Stimulated activated CD8-positive, alpha-beta memory T cell treated with anti-CD3 and anti-CD28 coated beads, Interleukin-12 subunit alpha, Interleukin-12 subunit beta, amount 100 ng/mL, for 4 hours (primary cell): ENCODE measurements around the gene SNX19.

Experiments
- DNase-seq: peaks from one replicate; pipeline ENCODE4 v3.0.0-alpha.2; 2020; ENCODE audit warnings: low read depth

The SNX19 gene

DNA sequence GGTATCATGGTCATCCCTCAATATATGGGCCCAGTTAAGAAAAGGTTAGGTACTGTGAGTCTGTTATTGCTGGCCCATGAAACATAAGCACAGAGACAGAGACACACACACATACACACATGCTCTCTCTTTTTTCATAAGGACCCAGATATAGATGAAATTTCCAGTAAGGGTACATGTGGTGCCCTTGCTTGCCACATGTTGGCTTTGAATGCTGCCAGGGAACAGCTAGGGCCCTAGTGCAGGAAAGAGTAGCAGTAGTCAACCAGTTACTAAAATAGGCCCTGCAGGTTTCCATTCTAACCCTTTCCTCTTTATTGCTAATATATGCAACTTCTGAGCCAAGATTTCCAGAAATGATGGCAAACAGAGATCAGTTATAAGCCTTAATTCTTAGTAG is 9.1 kb downstream of the SNX19 start:
- DNase-seq: no peak

DNA sequence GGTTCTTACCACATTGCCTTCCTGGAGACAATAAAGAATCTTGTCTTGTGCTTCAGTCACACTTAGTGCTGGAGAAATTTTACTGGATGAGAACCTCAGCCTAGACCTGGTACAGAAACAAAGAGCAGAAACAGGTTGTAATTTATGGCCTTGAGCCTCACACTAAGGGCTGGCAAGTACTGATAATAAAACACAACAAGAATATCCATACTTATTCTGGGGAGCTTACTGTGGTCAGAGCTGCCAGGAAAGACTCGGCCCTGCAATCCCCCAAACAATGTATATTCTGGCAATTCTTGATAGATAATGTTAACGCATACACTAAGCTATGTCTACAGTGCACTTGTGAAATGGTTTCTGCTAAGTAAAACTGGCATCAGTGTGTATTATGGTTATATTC is 9.7 kb downstream of the SNX19 start:
- DNase-seq: no peak

DNA sequence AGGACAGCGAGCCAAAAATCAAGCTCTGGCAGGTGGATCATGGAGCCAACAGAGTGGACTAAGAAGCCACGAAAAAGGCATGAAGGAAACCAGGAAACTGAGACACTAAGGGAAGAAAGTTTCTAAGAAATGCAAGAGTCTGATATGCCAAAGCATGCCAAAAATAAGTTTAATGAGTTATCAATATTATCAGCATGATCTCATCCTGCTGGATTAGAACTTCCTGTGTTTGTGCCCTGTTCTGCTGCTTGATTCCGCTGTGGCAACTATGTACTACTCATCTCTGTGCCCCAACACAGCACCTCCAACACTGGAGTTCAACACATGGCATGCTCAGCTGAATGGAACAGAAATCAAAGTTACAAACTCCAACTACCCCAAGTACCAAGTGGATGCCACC is 10.8 kb downstream of the SNX19 start:
- no peak for DNase-seq

DNA sequence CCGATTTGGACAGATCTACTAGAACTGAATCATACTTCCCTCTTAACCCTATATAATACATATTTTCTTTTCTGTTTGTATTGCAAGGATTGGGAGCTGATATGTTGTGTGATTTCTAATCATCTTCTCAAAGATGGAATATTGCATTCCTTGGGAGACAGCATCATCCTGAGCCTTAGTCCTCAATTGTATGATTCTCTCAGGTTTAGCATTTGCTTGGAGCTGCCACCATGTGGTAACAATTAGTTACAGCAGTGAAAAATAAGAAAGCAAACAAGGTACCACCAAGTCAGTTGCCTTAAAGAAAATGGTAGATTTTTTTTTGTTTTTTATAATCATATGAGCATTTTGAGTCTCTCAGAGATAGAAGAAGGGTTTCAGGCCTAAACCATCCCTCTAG is 11.9 kb downstream of the SNX19 start:
- no peak for DNase-seq

DNA sequence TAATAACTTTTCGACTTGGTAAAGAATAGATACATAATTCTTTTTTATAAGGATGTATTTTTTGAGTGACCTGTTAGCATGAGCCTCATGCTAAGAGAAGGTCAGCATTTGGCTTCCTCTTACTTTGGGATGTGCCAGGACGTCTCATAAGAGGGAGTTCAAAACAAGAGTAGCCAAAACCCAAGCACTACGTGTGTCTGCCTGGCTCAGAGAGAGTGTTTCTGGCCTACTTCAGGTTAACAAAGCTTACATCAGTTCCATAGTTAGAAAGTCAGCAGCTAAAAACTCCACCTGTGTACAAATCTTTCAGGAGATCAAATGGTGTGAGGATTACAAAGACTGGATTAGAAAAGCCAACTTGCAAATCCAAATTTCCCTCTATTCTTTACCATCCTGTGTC is 13.9 kb downstream of the SNX19 start:
- DNase-seq: no peak

DNA sequence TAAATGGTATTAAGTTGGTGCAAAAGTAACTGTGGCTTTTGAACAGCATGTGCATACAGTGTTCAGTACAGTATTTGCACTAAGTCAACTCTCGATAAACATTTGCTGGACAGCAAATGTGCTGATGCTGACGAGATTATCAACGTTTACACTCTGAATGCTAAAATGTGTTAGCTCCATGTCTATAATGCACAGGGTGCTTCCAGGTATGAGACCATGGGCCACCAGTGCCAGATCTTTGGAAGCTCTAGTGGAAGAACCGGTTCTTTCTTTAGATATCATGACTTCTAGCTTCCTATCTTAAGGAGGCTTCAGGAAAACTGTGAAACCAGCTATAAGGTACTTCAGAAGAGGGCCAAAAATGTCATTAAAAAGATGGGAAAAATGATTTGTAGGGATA is 17.2 kb downstream of the SNX19 start:
- DNase-seq: no peak

DNA sequence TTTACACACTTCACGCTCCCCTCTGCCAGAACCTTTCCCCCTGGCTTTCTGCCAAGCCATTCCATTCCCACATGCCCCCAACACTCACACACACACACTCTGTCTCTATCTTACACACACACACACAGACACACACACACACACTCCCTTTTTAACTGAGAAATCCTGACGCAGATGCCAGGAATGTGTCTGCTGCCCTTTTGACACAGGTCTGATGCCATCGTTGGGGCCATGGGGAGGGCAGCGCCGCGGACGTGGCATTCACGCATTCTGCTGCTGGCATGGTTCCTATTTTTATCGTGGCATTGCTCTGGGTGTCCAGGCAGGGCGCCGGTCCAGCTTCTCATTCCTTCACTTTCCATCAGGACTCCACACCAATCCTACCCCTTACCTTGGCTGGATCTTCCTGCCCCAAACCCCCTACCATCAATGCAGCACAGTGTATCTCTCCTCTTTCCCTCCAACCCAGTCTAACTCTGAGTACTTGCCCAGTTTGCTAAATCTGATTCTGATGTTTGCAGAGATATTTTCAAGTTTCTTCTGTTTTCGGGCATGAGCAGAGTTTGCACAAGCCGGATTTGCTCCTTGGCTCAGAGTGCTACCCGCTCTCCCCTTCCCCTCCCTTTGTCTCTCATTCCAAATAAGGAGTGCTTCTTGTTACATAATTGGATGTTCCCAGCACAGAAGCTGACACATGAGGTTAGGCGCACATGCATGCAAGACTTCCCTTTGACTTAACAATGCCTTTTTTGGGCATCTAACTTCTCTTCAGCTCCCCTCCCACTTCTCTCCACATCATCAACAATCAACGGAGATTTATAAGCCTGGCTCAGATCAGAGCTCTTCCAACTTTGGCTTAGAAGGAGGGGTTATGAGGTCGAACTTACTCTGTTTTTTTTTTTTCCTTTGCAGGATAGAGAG is 18.8 kb downstream of the SNX19 start:
- no peak for DNase-seq

DNA sequence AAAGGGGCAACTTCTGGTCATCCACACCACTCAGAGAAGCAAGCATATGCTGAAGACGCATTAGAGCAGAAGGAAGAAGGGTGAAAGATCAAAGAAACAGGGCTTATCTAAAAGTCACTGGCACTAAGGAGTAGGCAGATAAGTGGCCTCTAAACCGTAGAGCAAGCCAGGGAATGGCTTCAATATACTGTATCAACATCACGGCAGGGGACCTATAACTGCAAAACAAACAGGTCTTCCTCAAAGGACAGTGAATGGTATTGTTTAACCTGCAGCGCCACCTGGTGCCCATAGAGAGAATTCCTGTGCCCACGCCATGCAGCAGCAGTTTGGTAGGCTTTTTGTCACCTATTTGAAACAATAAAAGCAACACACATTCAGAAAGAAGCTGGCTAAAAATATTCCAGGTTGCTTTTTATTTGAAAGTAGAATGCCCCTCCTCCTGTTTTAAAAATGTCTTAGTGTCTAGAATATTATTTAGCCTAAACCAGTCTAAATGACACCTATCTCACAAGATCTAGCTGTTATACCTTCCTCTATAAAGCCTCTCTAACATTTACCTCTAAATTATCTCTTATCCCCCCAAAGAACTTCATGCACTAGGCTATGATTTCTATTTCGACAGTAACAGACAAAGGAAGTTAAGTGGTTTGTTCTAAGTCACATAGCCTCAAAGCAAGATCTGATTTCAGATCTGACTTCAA is 21.8 kb downstream of the SNX19 start:
- DNase-seq: peak; percentile 4

DNA sequence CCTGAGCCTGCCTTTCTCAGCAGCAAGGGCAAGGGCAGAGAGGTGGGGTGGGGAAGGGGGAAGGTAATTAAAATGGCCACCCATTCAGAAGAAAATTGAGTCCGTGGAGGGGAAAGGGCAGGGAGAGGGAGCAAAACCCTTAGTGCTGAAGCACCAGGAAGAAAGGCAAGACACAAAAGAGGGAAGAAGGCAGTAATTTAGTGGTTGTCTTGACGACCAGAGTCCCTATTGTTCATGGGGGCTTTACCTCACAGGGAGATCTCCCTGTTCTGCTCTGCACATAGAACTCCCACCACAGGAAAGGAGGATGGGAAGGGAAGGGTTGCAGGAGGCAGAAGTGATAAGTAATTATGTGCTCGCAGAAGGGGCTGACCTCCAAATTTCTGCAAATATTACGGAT is 23.4 kb downstream of the SNX19 start:
- DNase-seq: no peak

DNA sequence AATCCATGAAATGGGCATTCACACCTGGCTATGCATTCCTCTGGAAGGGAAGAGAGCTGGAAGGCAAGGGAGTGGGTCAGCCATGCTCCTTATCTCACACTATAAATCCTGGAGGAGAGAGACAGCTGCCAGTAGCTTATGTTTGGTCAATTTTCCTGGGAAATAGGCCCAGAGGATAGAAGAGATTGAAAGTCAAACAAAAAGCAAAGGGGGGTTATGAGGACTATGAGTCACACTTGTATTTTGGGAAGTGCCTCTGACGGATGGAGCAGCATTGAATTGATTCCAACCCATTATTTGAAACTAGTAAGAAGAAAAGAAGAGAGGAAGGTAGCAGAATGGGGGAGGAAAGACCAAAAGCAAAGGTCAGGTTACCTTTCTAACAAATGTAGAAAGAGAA is 25.0 kb downstream of the SNX19 start:
- DNase-seq: no peak

DNA sequence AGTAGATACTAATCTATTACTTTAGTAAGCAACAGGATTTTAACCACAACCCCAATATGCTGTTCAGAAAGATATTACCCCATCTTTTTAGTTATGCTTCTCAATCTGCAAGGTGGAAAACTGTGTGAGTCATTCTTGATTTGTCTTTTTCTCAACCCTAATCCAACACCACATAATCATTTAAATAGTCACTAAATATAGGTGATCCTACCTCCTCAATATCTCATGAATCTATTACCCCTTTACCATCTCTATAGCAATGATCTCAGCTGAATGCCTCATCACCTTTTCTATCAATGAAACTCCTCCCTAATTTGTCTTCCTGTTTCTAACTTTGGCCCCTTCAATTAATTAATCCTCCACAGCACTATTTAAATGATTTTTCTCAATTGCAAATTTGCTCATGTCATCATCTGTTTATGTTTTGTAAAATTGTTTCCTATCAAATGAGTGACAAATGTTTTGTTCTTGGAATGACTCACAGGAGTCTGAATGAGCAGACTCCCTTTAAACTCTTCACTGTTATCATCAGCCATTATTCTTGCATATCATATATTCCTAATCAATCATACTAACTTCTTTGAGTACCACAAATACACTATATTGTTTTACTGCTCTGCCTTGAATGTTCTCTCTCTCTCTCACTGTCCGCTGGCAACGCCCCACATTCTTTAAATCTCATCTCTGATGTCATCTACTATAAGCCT is 26.1 kb downstream of the SNX19 start:
- DNase-seq: no peak

DNA sequence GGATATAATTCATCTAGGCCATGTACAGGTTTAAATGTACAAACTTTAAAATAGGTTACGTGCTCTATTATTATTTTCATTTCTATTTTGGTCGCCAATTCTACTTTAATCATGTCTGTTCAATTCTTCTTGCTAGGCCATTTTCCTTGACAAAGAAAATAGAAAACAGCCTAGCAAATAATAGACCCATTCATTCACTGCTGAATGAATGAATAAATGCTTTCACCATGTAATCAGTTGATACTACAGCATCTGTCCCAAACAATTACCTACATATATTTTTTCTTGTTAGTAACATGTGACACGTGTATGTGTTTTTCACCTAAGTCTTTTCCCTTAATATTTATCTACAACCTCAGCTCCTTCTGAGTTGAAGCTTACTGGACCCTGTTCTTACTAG is 27.5 kb downstream of the SNX19 start:
- DNase-seq: no peak

DNA sequence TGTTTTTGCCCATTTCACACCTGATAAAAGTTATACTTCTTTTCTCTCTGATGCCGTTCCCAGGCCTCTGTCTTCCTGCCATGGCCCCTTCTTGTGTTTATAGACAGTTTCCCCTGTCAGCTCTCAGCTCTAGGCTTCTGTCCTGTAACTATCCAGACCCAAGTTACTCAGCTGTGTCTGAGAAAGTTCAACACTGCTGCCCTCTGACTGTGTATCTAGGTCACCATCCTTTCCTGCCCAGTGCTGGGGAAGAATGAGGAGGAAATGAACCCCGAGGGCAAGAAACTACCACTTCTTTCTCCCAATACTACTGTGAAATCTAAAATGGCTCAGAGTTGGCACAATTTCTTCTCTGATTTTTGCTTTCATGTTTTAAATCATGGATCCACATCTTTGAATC is 29.6 kb downstream of the SNX19 start:
- DNase-seq: no peak

DNA sequence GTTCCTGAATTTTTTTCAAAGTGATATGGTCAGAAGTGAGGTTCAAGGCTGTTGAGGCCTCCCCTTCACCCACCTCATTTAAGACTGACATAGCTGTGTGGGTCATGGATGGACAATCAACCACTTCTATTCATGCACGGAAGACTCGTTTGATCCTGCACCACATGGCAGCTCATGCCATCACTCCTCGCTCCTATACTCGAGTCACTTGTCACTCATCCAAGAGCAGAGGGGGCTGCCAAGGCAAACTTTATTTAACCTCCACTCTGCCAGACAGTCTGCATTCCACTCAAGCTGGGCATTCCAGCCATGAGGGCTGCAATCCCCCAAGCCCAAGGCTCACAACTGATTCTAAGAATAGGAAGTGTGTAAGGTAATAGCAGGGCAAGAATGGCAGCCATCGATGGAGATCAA is 34.1 kb downstream of the SNX19 start:
- no peak for DNase-seq

DNA sequence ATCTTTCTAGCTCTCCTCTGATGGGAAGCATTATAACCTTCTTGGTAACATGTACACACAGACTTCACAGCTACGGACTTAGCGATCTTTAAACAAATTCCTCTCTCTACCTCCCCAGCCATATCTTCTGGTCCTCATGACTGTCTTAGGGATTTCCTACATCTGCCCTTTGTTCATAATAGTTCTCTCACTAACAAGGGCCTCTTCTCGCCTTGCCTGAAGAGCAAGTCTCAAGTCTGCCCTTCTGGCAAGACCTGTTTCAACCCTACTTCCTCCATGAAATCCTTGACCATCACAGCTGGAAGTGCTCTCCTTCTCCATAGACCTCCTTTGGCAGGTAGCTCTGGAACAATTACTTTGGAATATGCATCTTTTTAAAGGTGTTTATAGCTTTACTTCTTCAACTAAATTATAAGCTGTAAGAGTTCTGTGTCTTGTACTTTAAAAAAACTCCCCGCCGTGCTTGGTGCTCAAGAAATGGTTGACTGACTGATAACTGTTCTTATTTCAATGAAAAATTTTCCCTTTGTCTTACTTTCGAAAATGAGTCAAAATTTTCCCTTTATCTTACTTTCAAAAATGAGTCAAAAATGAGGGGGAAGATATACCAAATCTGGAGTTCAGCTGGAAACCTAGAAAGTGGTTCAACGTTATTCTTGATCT is 34.7 kb downstream of the SNX19 start:
- no peak for DNase-seq

DNA sequence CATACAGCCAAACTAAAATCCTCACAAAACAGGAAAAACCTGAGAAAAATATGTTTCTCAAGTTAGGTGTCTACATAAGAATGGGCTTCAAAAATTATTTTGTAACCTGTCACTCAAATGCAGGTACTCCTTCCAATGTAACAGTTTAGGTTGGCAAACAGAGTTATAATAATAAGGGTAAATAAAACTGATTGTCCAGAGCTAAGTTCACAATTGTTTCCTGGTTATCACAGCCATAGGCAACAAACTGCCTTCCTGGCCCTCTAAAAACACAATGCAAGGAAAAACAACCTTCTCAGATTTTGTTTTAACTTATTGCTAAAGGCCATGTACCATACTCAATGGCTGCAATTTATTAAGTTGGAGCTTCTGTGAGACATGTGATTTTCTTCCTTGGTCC is 36.4 kb downstream of the SNX19 start:
- no peak for DNase-seq

DNA sequence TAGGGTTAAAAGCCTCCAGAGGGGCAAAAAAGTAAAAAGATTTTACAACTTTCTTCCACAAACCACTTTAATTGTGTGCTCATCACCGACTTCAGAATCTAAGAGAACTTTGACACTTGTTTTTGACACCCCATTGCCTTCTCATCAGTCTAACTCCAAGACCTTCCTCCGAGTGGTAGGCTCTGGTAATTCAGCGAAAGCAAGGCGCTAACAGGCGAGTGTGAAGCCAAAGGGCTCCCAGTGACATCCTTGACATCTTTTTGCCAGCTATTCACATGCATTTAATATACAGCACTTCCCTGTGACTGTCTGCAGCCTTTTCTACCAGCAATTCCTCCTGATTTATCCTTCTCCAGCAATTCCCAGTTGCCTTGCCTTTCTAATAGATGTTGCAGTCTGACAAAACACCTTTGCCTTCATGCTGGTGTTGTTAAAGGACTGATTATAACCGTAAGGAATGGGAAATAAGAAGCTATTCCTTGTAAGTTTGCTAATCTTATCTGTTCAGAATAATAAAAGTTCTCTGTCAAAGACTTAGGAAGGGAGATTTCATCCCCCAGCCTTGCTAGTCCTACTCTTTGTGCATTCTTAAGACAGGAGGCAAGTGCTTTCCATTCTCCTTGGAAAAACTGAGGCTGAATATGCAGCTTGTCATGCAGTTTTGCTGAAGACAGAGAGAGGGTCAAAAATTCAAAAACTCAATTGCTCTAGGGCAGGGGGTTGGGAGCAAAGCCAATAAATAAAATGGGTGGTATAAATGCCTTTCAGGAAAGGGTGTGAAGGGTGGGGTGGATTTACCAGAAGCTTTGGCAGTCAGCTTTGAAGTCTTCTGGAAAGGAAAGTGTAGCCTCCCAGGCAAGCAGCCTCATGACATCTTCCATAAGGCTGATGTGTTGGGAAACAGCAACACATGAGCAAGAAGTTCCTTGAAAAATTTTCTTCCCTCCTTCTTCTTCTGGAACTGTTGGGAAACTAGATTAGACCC is 39.1 kb downstream of the SNX19 start:
- DNase-seq: no peak

DNA sequence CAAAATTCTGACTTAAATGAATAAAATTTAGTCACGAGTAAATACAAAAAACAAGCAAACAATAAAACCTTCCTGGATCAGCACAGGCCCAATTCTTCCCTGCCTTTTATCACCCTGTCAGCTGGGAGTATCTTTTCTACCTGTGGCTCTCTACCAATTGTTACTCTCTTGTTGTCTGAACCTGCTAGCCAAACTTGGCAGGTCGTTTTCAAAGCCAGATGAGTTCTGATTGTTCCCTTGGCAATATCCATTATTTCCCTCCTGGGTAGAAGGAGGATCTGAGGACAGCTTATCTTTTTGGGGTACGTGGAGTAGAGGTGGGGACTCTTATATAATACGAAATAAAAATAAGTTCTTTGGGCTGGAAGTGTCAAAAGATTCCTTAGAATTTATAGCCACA is 40.2 kb downstream of the SNX19 start:
- no peak for DNase-seq

DNA sequence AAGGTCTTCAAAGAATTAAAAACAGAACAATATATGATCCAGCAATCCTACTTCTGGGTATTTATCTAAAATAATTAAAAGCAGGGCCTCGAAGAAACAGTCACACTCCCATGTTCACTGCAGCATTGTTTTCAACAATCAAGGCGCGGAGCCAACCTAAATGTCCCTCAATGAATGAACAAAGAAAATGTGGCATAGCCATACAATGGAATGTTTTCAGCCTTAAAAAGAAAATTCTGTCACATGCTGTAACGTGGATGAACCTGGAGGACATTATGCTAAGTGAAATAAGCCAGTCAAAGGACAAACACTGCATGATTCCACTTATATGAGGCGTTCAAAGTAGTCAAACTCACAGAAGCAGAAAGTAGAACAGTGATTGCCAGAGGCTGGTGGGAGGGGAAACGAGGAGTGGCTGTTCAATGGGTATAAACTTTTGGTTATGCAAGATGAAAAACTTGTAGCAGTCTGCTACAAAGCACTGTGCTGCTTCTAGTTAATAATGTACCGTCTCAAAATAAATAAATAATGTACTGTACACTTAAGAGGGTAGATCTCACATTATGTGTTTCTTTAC is 41.2 kb downstream of the SNX19 start:
- DNase-seq: no peak

DNA sequence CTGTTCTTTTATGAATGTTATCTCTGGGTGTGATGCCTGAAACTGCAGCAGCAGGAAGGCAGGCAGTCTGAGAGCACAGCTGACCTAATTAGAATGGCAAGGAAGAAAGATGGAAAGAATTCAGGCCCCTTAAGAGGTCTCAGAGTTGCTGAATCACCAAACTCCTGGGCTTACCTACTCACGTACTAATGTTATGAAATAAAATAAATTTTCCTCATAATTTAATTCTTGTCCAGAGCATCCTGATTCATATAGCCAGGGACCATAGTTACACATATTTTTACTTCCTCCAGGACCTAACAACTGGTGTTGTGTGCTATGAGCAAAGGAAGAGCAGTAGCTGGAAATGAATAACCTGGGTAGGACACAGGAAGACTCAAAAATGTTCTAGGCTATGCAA is 41.9 kb downstream of the SNX19 start:
- no peak for DNase-seq

DNA sequence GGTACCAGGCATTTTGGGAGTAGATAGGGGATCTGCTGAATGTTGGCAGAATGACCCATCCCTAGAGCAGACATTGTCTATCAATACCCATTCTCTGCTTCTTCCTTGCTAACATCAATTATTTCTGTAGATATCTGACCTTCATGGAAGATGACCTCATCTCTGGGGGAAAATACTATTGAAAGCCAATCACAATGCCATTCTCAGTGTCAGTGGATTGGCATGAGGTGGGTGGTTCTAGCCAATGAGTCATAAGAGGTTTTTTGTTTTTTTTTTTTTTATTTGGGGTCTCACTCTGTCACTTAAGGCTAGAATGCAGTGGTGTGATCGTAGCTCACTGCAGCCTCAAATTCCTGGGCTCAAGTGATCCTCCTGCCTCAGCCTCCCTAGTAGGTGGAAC is 42.5 kb downstream of the SNX19 start:
- no peak for DNase-seq
